Neural cell (in vitro differentiated cells): ENCODE data around the gene LRWD1.

Source experiments
- MXI1 ChIP-seq: fragments of 450-650 bp; conservative IDR thresholded peaks from 2 replicates; pipeline ENCODE4 v1.6.1; 2014; ENCODE audit warnings: antibody characterized with exemption, mild to moderate bottlenecking; ENCODE audit not compliant: poor library complexity, severe bottlenecking
- TF ChIP-seq, protein P1 (sequence below): fragments of 450-650 bp; IDR thresholded peaks from 2 replicates; pipeline ENCODE4 v1.5.1; 2014; ENCODE audit warnings: antibody characterized with exemption, mild to moderate bottlenecking, moderate library complexity; ENCODE audit not compliant: poor library complexity, severe bottlenecking

DNA sequence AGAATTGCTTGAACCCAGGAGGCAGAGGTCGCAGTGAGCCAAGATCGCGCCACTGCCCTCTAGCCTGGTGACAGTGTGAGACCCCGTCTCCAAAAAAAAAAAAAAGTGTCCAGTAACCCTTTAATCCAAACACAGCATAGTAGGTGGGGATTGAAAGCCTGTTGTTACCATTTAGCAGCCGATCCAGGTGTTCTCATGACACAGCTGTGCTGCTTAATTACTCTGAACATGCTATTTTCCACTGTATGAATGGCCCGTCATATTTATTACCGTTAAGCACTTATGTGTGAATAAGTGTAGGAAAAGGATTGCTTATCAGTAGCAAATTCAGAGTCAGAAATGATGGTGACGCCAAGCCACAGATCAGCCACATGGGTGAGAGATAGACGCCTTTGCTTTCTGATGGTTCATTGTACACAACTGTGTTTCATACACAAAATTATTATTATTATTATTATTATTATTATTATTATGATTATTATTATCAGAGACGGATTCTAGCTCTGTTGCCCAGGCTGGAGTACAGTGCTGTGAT lies 43.0 kb upstream of the LRWD1 start:
- TF ChIP-seq, protein P1, sequence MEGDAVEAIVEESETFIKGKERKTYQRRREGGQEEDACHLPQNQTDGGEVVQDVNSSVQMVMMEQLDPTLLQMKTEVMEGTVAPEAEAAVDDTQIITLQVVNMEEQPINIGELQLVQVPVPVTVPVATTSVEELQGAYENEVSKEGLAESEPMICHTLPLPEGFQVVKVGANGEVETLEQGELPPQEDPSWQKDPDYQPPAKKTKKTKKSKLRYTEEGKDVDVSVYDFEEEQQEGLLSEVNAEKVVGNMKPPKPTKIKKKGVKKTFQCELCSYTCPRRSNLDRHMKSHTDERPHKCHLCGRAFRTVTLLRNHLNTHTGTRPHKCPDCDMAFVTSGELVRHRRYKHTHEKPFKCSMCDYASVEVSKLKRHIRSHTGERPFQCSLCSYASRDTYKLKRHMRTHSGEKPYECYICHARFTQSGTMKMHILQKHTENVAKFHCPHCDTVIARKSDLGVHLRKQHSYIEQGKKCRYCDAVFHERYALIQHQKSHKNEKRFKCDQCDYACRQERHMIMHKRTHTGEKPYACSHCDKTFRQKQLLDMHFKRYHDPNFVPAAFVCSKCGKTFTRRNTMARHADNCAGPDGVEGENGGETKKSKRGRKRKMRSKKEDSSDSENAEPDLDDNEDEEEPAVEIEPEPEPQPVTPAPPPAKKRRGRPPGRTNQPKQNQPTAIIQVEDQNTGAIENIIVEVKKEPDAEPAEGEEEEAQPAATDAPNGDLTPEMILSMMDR = no peak
- TF ChIP-seq MXI1 = no peak
